Stimulated activated naive CD4-positive, alpha-beta T cell (primary cell): ENCODE results near the gene SCN7A.
A peak's percentile ranks its signal among the peaks of the same experiment; 100 is the strongest.

Experiments used
- DNase-seq, 6 experiments: peaks; one replicate each; lab custom pipeline; 2025; lab: John Stamatoyannopoulos, UW

Gene SCN7A

DNA sequence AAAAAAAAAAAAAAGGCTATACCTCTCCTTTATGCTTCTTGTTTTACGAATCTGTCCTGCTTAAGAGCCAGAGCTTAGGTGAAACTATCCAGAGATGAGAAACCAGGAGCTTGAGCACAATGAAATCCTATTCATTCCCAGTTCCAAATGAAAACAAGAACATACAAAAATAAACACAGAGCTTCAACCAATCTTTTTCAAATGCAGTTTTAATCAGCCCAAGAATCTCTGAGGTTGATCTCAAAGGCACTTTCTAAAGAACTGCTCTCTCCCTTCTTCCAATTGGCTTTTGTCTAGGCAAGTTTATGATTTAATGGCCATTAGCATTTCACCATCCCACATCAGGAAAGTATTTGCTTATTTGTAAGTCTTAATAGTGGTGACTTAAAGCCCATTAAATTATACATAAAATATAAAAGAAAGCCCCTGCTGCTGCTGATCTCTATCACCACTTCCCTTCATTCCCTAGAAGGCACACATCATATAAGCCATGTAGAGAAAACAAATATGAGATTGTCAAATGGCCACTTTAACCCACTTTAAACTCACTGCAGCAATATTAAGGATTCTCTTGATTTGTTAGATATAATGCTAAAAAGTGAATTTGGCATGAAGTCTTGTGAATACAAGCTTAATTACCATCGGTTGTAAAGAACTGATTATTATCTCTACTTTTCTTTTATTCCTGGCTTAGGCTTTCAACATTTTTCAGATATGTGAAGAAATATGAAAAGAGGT, 89.0 kb downstream of the SCN7A start:
- no peak for DNase-seq

DNA sequence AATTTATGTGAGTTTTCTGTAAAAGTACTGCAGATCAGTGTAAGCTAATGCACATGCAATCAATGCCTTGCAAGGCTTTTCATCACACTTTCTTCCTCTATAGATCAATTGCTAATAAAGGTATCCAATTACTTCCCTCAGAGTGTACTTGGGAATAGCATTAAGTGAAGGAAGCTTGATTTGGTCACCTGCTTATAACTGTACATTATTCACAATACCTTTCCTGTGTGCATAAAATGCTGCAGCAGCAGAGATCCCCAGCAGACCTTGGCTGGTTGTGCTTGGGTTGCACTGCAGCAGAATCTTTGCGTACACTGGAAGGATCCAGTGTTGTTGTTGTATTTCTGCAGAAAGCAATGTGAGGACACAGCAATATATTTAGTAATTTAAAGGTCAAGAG, 99.8 kb downstream of the SCN7A start:
- DNase-seq: no peak

GRCh38 chr2:166393008-166393407, 101.0 kb downstream of the SCN7A start:
- DNase-seq: no peak

DNA sequence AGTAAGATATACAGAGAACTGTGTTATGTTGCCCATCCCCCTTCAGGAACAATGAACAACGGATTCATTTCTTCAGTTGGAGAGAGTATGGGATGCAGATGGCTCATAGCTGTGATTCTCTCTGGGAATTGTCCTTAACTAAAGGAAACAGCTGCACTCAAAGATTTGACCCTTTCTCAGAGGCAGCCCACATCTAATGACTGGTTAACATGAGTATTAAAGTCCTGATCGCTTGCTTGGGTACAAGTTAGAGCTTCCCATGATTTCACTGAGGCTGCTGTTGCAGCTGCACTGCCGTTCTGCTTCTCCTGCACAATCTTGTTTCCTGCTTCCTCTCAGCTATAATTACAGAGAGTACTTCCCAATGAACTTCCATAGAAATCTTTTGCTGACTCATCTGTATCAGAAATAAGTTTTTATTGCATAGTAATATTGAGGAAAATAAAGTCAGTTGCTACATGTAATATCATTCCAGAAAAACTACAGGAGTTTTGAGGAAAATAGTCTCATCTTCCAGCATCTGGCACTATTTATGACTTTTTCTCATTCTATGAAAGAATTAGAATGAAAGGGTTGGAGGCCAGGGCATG, 105.5 kb downstream of the SCN7A start:
- no peak for DNase-seq

GRCh38 chr2:166385313-166385712, 108.7 kb downstream of the SCN7A start:
- DNase-seq: no peak

DNA sequence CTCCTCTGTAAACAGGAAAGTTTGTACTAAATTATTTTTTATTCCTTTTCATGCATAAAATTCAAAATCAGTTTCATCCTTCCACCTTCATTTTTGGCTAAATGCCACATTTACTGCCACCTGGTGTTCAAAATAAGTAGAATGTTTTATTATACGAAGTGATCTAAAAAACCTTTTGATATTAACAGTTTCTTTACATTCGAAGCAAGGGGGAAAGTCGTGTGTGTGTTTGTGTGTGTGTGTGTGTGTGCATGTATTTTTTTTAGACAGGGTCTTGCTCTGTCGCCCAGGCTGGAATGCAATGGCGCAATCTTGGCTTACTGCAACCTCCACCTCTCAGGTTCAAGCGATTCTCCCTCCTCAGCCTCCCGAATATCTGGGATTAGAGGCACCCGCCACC, 109.3 kb downstream of the SCN7A start:
- no peak for DNase-seq

DNA sequence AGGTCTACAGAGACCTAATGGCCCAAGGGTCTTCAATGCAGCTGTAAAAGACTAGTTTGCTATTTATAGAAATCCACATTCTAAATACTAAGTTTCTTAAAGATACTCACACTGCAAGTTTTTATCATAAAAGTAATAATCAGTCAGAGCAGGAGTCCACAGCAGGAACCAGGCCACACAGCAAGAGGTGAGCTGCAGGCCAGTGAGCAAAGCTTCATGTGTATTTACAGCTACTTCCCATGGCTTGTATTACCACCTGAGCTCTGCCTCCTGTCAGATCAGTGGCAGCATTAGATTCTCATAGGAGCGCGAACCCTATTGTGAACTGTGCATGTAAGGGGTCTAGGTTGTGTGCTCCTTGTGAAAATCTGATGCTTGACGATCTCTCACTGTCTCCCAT, 111.6 kb downstream of the SCN7A start:
- no peak for DNase-seq

DNA sequence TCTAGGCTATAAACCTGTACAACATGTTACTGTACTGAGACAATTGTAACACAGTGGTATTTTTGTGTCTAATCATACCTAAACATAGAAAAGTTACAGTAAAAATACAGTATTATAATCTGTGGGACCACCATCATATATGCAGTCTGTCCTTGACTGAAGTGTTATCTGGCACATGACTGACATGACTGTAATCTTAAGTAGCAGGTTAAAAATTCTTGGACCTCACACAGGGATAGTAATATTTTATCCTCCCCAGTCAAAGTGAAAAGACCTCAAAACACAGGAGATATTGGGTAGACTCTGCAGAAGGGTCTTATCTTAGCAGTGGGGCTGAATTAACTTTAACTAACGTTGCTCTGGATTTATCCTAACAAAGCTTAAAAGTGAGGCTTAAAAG, 113.4 kb downstream of the SCN7A start:
- DNase-seq: no peak

GRCh38 chr2:166376873-166377272, 117.2 kb downstream of the SCN7A start:
- DNase-seq: no peak

- no peak for DNase-seq
Measured at GRCh38 chr2:166376488-166376828, 117.6 kb downstream of the SCN7A start.

- DNase-seq: peak in 2 of 6 experiments; percentile 1 to 16
Measured at GRCh38 chr2:166375736-166376487, 118.1 kb downstream of the SCN7A start, which contains the start of gene SCN9A. Gene SCN9A, minus strand, starts transcription at chr2:166375944. Its CDS starts 64,188 bp downstream, at chr2:166311756.

GRCh38 chr2:166375195-166375735, 118.8 kb downstream of the SCN7A start:
- peak in 1 of 6 experiments; percentile 16 for DNase-seq

GRCh38 chr2:166373951-166374350, 120.1 kb downstream of the SCN7A start:
- DNase-seq: no peak

DNA sequence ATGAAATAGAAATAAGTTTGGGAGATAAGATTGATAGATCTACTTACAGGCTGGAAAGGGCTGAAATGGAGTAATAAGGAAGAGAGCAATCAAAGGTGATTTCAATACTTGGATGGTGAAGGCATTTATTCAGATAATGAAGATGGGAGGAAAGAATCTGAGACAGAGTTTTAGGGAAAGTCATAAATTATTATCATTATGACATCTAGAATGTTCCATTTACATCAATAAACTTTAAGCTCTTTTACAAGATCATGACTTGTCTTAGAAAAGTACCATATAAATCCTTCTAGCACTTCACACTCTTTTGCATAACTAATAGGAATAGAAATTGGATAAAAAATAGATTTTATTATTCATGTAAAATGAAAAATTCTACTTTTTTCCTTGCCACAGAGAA, 120.5 kb downstream of the SCN7A start:
- no peak for DNase-seq

GRCh38 chr2:166373105-166373504, 120.9 kb downstream of the SCN7A start:
- no peak for DNase-seq

GRCh38 chr2:166372046-166372445, 122.0 kb downstream of the SCN7A start:
- no peak for DNase-seq

- DNase-seq: no peak
Measured at GRCh38 chr2:166365803-166366420, 128.1 kb downstream of the SCN7A start.

GRCh38 chr2:166365239-166365638, 128.8 kb downstream of the SCN7A start:
- no peak for DNase-seq

DNA sequence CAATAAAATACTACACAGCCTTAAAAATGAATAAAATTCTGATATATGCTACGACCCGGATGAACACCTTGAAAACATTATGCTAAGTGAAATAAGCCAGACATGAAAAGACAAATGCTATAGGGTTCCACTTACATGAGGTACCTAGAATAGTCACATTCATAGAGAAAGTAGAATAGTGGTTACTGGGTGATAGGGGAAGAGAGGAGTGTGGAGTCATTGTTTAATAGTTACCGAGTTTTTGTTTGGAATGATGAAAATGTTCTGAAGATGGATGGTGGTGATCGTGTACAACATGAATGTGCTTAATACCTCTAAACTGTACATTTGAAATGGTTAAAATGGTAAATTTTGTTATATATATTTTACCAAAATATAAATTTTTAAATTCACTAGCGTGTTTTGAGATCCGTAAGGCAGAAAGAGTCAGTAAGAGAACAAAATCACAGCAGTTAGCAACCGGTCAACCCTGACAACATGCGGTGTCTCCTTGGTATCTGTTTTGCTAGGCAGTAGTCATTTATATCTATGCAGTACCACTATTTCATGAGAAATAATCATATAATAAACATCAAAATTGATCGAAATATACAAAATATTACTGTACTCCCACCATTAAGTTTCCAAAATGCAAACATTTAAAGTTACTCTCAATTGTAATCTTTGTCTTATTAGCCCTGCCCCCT, 129.4 kb downstream of the SCN7A start:
- no peak for DNase-seq

DNA sequence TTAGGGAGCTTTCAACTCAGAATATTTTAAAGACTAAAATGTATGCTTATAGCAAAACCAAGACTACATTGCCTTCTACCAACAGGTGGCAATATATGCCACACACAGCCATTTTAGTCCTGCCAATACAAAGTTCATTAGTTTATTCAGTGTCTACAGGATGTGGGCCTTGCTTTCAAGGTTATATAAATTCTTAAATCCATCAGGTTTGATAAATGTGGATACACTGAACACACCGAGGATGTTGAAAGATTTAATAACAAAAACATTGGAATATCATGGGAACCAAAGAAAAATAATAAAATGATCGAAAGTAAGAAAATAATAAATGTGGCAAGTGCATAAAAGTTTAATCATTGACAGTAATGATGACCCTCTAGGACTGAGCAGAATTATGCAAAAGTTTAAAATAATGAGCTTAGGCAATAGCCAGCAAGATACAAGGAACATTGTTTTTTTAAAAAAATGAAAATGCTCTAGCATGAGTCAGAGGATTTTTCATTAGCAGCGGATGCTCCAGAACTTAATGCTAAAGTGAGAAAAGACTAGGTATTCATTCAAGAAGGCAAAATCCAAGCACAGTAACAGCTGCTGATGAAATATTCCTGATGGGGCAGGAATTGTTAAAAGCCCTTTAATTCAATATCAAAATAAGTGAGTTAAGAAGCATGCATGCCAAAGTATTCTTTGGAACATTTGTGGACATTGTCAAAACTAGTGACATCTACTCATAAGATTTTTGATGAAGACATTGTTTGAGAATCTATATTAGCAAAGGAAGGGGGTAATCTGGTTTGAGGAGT, 132.5 kb downstream of the SCN7A start:
- DNase-seq: no peak

DNA sequence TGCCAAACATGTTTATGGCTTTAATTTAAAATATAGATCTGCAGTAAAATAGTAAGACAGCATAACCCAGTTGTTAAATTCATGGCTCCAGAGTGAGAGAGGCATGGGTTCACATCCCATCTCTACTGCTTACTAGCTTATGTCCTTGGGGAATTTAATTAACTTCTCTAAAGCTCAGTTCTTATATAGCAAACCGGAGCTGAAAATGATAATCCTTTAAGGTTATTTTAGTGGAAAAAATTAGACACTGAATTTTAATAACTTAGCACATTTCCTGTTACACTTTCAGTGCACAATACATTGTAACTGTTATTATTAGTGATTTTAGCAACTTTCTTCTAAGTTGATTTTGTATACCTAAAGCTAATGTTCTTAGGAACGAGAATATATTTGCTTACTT, 133.1 kb downstream of the SCN7A start:
- DNase-seq: no peak
